ENCODE results near the gene GNPDA1.

- TF ChIP-seq CTCF (IDR thresholded peaks at IDR 0.05) = peak; percentile 61 to 84 (median 76)
- no peak for TF ChIP-seq POLR2A (IDR thresholded peaks at IDR 0.05)
Measured at GRCh38 chr5:141992349-141992963, 20.4 kb downstream of the GNPDA1 start.
